Common myeloid progenitor, CD34-positive (primary cell): ENCODE data around the gene MFSD6L.

ENCODE experiments used
- CTCF ChIA-PET: fragments of 350-600 bp; sonication (Branson Sonifier 250); formaldehyde crosslinking; loops from one replicate; lab custom pipeline; 2021; ENCODE audit warnings: antibody characterized with exemption; lab: Charles Lee
- POLR2A ChIA-PET: fragments of 350-600 bp; sonication (Branson Sonifier 250); formaldehyde crosslinking; loops from one replicate; lab custom pipeline; 2021; ENCODE audit warnings: antibody characterized with exemption; lab: Charles Lee
- DNase-seq, 3 donors: peaks; one replicate each; pipeline versions ENCODE4 v3.0.0 to v3.0.0-alpha.2; 2013
- H3K27ac ChIP-seq, 2 experiments: 1 replicate in 1 of 2; 2 replicates in 1 of 2; pipeline ENCODE4 v1.7.0; 2013; ENCODE audit warnings: inconsistent platforms in 2 of 2, low read length in 2 of 2, mild to moderate bottlenecking in 2 of 2, low read depth in 1 of 2, moderate library complexity in 1 of 2; ENCODE audit not compliant: severe bottlenecking in 2 of 2, insufficient read depth in 1 of 2, poor library complexity in 1 of 2
- H3K27me3 ChIP-seq, 5 experiments: replicated peaks in 2 of 5; 1 replicate in 3 of 5; 2 replicates in 2 of 5; pipeline versions ENCODE4 v1.6.1 to v1.7.0; 2013; ENCODE audit warnings: low read length in 4 of 5, mild to moderate bottlenecking in 2 of 5, moderate library complexity in 2 of 5, inconsistent platforms in 1 of 5; ENCODE audit not compliant: insufficient read depth in 5 of 5, control insufficient read depth in 4 of 5
- H3K36me3 ChIP-seq, 4 experiments: 1 replicate in 2 of 4; 2 replicates in 2 of 4; pipeline versions ENCODE4 v1.6.1 to v1.7.0; 2013; ENCODE audit warnings: low read length in 3 of 4, control low read depth in 1 of 4, mild to moderate bottlenecking in 1 of 4; ENCODE audit not compliant: control insufficient read depth in 4 of 4, insufficient read depth in 4 of 4
- H3K4me1 ChIP-seq, 4 experiments: 1 replicate in 3 of 4; 2 replicates in 1 of 4; pipeline versions ENCODE4 v1.6.1 to v1.7.1; 2013; ENCODE audit warnings: low read length in 3 of 4, mild to moderate bottlenecking in 3 of 4, control low read depth in 1 of 4, inconsistent platforms in 1 of 4, moderate library complexity in 1 of 4; ENCODE audit not compliant: control insufficient read depth in 4 of 4, insufficient read depth in 4 of 4; ENCODE audit errors: control extremely low read depth in 1 of 4
- H3K4me3 ChIP-seq, 7 experiments: 1 replicate in 4 of 7; 2 replicates in 3 of 7; pipeline versions ENCODE4 v1.5.1 to v1.7.0; 2013; ENCODE audit warnings: mild to moderate bottlenecking in 7 of 7, low read length in 6 of 7, moderate library complexity in 6 of 7, inconsistent platforms in 2 of 7, low read depth in 2 of 7, control low read depth in 1 of 7; ENCODE audit not compliant: insufficient read depth in 4 of 7, control insufficient read depth in 1 of 7; ENCODE audit errors: extremely low read depth in 1 of 7
- H3K9me3 ChIP-seq, 5 experiments: 1 replicate in 4 of 5; 2 replicates in 1 of 5; pipeline versions ENCODE4 v1.6.1 to v1.7.1; 2013; ENCODE audit warnings: low read length in 4 of 5, mild to moderate bottlenecking in 2 of 5, inconsistent platforms in 1 of 5, low read depth in 1 of 5, moderate library complexity in 1 of 5; ENCODE audit not compliant: control insufficient read depth in 4 of 5, insufficient read depth in 2 of 5; ENCODE audit errors: control extremely low read depth in 1 of 5
- WGBS: methylation state at CpG from one replicate; pipeline ENCODE4 v1.1.5; 2013; ENCODE audit not compliant: insufficient coverage; 5-methylcytosine and 5-hydroxymethylcytosine counted together

MFSD6L gene

GRCh38 chr17:8782176-8782575 lies 17.0 kb downstream of the MFSD6L start:
- Histone ChIP-seq H3K36me3 (no peaks in the 10 kb centered on the region), H3K27me3 (no peaks in the 10 kb centered on the region), H3K4me3 (no peak overlapping the region), H3K4me1 (peaks cover 1 to 13% (median 6%) of the 10 kb centered on the region in 4 experiments), H3K27ac (no peak overlapping the region), H3K9me3 (no peaks in the 10 kb centered on the region)
- no CpG with 5 or more reads among the region's 1 CpG for WGBS
- DNase-seq, result no peak
- CTCF ChIA-PET, result interaction anchor here (0.9 to 7.2 kb wide), 3 partner anchors 28 to 740 kb away, joined by 3 to 77 read pairs (median 3); no protein-coding TSS in a partner anchor
- POLR2A ChIA-PET, result no interaction called here

DNA sequence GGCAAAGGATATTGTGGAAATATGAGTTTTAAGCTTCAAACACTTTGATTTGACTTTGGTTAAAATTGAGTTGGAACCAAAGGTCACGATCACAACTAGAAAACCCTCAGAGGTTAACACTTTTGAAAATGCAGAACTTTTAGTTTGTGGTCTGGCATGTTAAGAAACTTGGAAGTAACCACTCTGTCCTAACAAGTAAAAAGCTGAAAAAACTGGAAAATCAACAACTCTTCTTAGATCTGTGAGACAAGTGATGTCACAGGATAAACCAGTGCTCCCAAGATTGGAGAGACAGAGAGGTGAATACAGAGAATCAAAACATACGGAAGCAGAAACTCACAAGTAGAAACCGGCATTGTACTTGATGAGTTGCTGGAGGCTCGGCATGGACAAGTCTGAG lies 17.4 kb downstream of the MFSD6L start:
- H3K4me1 ChIP-seq, result peaks cover 4 to 17% (median 9%) of the 10 kb centered on the region in 4 experiments
- ChIA-PET POLR2A (no interaction called here), CTCF (interaction anchor here (1.1 to 7.2 kb wide), 2 partner anchors 28 to 113 kb away, joined by 3 to 77 read pairs; no protein-coding TSS in a partner anchor)
- no peaks in the 10 kb centered on the region for H3K36me3 ChIP-seq
- no peak overlapping the region for H3K4me3 ChIP-seq
- H3K27me3 ChIP-seq, result no peaks in the 10 kb centered on the region
- WGBS, result 100% methylated on average over 3 of the region's 4 CpGs
- no peak for DNase-seq
- no peak overlapping the region for H3K27ac ChIP-seq
- H3K9me3 ChIP-seq, result no peaks in the 10 kb centered on the region

GRCh38 chr17:8776881-8777280 lies 22.3 kb downstream of the MFSD6L start:
- H3K27ac ChIP-seq, result peak overlapping the region; percentile 7 to 19
- no CpG with 5 or more reads among the region's 1 CpG for WGBS
- ChIA-PET CTCF (interaction anchor here (1.0 to 2.2 kb wide), 4 partner anchors 9 to 118 kb away, joined by 3 to 16 read pairs (median 3); no protein-coding TSS in a partner anchor), POLR2A (interaction anchor here (0.7 kb wide), 1 partner anchor 13 kb away, joined by 3 read pairs; no protein-coding TSS in a partner anchor)
- H3K4me3 ChIP-seq, result peak overlapping the region in 1 of 7 experiments; percentile 18
- H3K27me3 ChIP-seq, result no peaks in the 10 kb centered on the region
- H3K4me1 ChIP-seq, result peaks cover 6 to 29% (median 21%) of the 10 kb centered on the region in 4 experiments
- peak in 2 of 3 donors; percentile 44 to 62 for DNase-seq
- no peaks in the 10 kb centered on the region for H3K9me3 ChIP-seq
- no peaks in the 10 kb centered on the region for H3K36me3 ChIP-seq

- CTCF ChIA-PET, result interaction anchor here (0.8 to 2.2 kb wide), 8 partner anchors 9 to 222 kb away, joined by 3 to 16 read pairs (median 3); no protein-coding TSS in a partner anchor
- no peaks in the 10 kb centered on the region for H3K27me3 ChIP-seq
- peak overlapping the region in 2 of 7 experiments; percentile 3 to 18 for H3K4me3 ChIP-seq
- POLR2A ChIA-PET, result interaction anchor here (0.7 kb wide), 1 partner anchor 12 kb away, joined by 3 read pairs; no protein-coding TSS in a partner anchor
- no peak for DNase-seq
- H3K36me3 ChIP-seq, result no peaks in the 10 kb centered on the region
- no peak overlapping the region for H3K27ac ChIP-seq
- H3K9me3 ChIP-seq, result no peaks in the 10 kb centered on the region
- H3K4me1 ChIP-seq, result peaks cover 6 to 29% (median 21%) of the 10 kb centered on the region in 4 experiments
Observed at GRCh38 chr17:8776248-8776647, 22.9 kb downstream of the MFSD6L start.

GRCh38 chr17:8766731-8767130 lies 32.4 kb downstream of the MFSD6L start:
- DNase-seq, result no peak
- ChIA-PET POLR2A (no interaction called here), CTCF (interaction anchor here (0.7 to 1.3 kb wide), 3 partner anchors 9 to 14 kb away, joined by 3 to 4 read pairs (median 3); no protein-coding TSS in a partner anchor)
- no peaks in the 10 kb centered on the region for H3K4me1 ChIP-seq
- H3K4me3 ChIP-seq, result no peak overlapping the region
- H3K36me3 ChIP-seq, result no peaks in the 10 kb centered on the region
- 78% methylated on average over 1 of the region's 2 CpGs for WGBS
- H3K27me3 ChIP-seq, result no peaks in the 10 kb centered on the region
- no peaks in the 10 kb centered on the region for H3K9me3 ChIP-seq
- no peak overlapping the region for H3K27ac ChIP-seq

- Histone ChIP-seq H3K27ac (no peak overlapping the region), H3K27me3 (peaks cover 0 to 2% (median 0%) of the 10 kb centered on the region in 5 experiments), H3K4me3 (no peak overlapping the region), H3K36me3 (no peaks in the 10 kb centered on the region), H3K4me1 (no peaks in the 10 kb centered on the region), H3K9me3 (no peaks in the 10 kb centered on the region)
- no peak for DNase-seq
- WGBS, result 88% methylated on average over 5 of the region's 8 CpGs
- CTCF ChIA-PET, result interaction anchor here (1.1 to 1.6 kb wide), 2 partner anchors 23 to 222 kb away, joined by 3 to 5 read pairs; no protein-coding TSS in a partner anchor
- POLR2A ChIA-PET, result no interaction called here
Observed at GRCh38 chr17:8762012-8762411, 37.2 kb downstream of the MFSD6L start.

DNA sequence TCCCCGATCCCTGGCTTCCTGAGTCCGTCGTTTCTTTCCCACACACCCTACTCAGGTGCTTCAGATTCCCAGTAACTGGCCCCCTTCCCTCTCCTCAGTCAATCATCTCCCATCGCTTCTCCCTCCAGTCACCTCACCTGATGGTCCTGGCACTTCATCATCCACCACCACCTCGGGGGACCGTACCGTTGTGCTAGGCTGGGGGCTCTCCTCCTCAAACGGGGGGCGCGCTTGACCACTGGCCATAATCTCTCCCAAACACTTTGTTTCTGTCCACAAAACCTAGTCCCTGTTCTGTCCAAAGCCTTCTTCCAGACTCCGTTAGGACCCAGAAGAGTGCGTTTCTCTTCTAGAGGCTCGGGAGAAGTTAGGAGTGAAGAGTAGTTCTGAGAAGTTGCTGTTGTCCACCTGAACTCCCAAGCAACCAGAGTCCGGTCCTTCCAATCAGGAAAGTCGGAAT lies 41.0 kb downstream of the MFSD6L start, which contains the start of gene SPDYE4:
Gene SPDYE4, minus strand, starts transcription at position 410 of the 460 bp plus-strand sequence. Its CDS starts 164 bp downstream, at position 246.
- H3K27me3 ChIP-seq, result peaks cover 0 to 2% (median 0%) of the 10 kb centered on the region in 5 experiments
- WGBS, result over 99% methylated on average over 15 of the region's 15 CpGs
- no peaks in the 10 kb centered on the region for H3K9me3 ChIP-seq
- ChIA-PET CTCF (interaction anchor here (7.9 kb wide), 1 partner anchor 26 kb away, joined by 77 read pairs; no protein-coding TSS in a partner anchor), POLR2A (no interaction called here)
- no peak within 1 kb of the TSS for H3K4me3 ChIP-seq
- H3K36me3 ChIP-seq, result no peaks in the 10 kb centered on the region
- H3K27ac ChIP-seq, result no peak within 1 kb of the TSS
- DNase-seq, result no peak
- no peaks in the 10 kb centered on the region for H3K4me1 ChIP-seq
